ENCODE measurements around the gene GAA.

GRCh38 chr17:80097844-80098691, 3.3 kb upstream of the GAA start:
- TF ChIP-seq CTCF (conservative IDR thresholded peaks at IDR 0.05; ENCODE audit: low read depth, low read length) (no peak), EZH2 (IDR thresholded peaks at IDR 0.05; ENCODE audit: borderline replicate concordance, low read depth, low read length, poor library complexity, severe bottlenecking) (no peak)

Measured in A673 (cell line).